Lung (tissue), 12 donors: ENCODE measurements around the gene OAS3. TPM values are rescaled to one million over a fixed set of nuclear protein-coding genes. Genes with fewer than 3 reads are reported as not detected.
"Not testable (repeated sequence)": the region's sequence is repeated elsewhere in the genome, so short reads cannot be mapped to it uniquely, and the experiment has no call there.

Experiments
- ATAC-seq: fragments of 200-7000 bp; cut with Tn5 transposase; one replicate; pipeline ENCODE4 v1.9.1; 2020; ENCODE audit warnings: moderate number of reproducible peaks; ENCODE audit not compliant: insufficient read depth, low FRiP score
- DNase-seq, 3 donors: peaks; one replicate each; pipeline ENCODE4 v3.0.0-alpha.2; 2013 to 2017
- H3K27ac ChIP-seq, 2 donors: one replicate each; pipeline ENCODE4 v1.5.1; 2013; ENCODE audit warnings: mild to moderate bottlenecking in 2 of 2, moderate library complexity in 2 of 2, control low read depth in 1 of 2, inconsistent platforms in 1 of 2, low read depth in 1 of 2, low read length in 1 of 2
- H3K27me3 ChIP-seq, 3 donors: one replicate each; pipeline ENCODE4 v1.5.1; 2013; ENCODE audit warnings: low read length in 2 of 3; ENCODE audit not compliant: control insufficient read depth in 3 of 3, insufficient read depth in 3 of 3
- H3K36me3 ChIP-seq, 4 donors: one replicate each; pipeline ENCODE4 v1.5.1; 2013; ENCODE audit warnings: low read length in 4 of 4, mild to moderate bottlenecking in 1 of 4, moderate library complexity in 1 of 4; ENCODE audit not compliant: control insufficient read depth in 4 of 4, insufficient read depth in 4 of 4
- H3K4me1 ChIP-seq, 5 donors: one replicate each; pipeline ENCODE4 v1.5.1; 2013; ENCODE audit warnings: low read length in 5 of 5, mild to moderate bottlenecking in 2 of 5, moderate library complexity in 1 of 5; ENCODE audit not compliant: control insufficient read depth in 5 of 5, insufficient read depth in 5 of 5
- H3K4me3 ChIP-seq: one replicate; pipeline ENCODE4 v1.5.1; 2013; ENCODE audit warnings: mild to moderate bottlenecking, control low read depth, moderate library complexity
- H3K9ac ChIP-seq, 2 donors: one replicate each; pipeline ENCODE4 v1.5.1; 2013; ENCODE audit warnings: low read length in 2 of 2, control low read depth in 1 of 2; ENCODE audit not compliant: insufficient read depth in 1 of 2
- H3K9me3 ChIP-seq, 4 donors: one replicate each; pipeline ENCODE4 v1.5.1; 2013; ENCODE audit warnings: low read length in 3 of 4, mild to moderate bottlenecking in 1 of 4, moderate library complexity in 1 of 4; ENCODE audit not compliant: control insufficient read depth in 4 of 4, insufficient read depth in 3 of 4
- WGBS, 2 donors: extraction: QIAGEN DNeasy Blood & Tissue Kit; methylation state at CpG; one replicate each; pipeline ENCODE4 v1.1.7; 2013; 5-methylcytosine and 5-hydroxymethylcytosine counted together
- polyA plus RNA-seq, 2 donors: library from polyadenylated mRNA; stranded (reverse); fragments of 200-250 nt; gene quantifications; one replicate each; pipeline ENCODE4 v1.2.1, GENCODE V29; 2013
- total RNA-seq, 2 donors: library from RNA; depleted of rRNA in 1 of 2; stranded (reverse); fragments of >200 nt in 1 of 2; gene quantifications; one replicate each; pipeline ENCODE4 v1.2.1, GENCODE V29; 2014 to 2021
- TF ChIP-seq, protein P1 (sequence below): IDR thresholded peaks from 2 replicates; pipeline ENCODE4 v1.5.1; 2012; ENCODE audit warnings: mild to moderate bottlenecking; ENCODE audit errors: control extremely low read depth, extremely low read depth
- donor health status: control.
- donor health status: control.
- donor health status: Bipolar disorder and iron deficiency.
- donor health status: healthy.
- donor health status: DM: yes; HTN: yes; CAD: no.

Gene OAS3
- total and polyA plus RNA-seq, 4 donors, result 5.7 to 31.9 (median 19.3) TPM

GRCh38 chr12:112947761-112948160 is 9.5 kb downstream of the OAS3 start:
- Histone ChIP-seq H3K9me3 (peaks cover 0 to 2% (median 0%) of the 10 kb centered on the region in 4 donors), H3K9ac (no peak overlapping the region), H3K27ac (no peak overlapping the region), H3K4me1 (no peaks in the 10 kb centered on the region), H3K36me3 (peaks cover 5 to 39% (median 29%) of the 10 kb centered on the region in 4 donors), H3K4me3 (no peak overlapping the region), H3K27me3 (no peaks in the 10 kb centered on the region)
- DNase-seq (no peak), ATAC-seq (no peak)
- TF ChIP-seq, protein P1, sequence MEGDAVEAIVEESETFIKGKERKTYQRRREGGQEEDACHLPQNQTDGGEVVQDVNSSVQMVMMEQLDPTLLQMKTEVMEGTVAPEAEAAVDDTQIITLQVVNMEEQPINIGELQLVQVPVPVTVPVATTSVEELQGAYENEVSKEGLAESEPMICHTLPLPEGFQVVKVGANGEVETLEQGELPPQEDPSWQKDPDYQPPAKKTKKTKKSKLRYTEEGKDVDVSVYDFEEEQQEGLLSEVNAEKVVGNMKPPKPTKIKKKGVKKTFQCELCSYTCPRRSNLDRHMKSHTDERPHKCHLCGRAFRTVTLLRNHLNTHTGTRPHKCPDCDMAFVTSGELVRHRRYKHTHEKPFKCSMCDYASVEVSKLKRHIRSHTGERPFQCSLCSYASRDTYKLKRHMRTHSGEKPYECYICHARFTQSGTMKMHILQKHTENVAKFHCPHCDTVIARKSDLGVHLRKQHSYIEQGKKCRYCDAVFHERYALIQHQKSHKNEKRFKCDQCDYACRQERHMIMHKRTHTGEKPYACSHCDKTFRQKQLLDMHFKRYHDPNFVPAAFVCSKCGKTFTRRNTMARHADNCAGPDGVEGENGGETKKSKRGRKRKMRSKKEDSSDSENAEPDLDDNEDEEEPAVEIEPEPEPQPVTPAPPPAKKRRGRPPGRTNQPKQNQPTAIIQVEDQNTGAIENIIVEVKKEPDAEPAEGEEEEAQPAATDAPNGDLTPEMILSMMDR, result no peak
- 93 to 96% methylated on average over 5 of the region's 5 CpGs for WGBS, 2 donors

GRCh38 chr12:112948806-112949205 is 10.5 kb downstream of the OAS3 start:
- H3K9ac ChIP-seq, result no peak overlapping the region
- H3K4me1 ChIP-seq, result no peaks in the 10 kb centered on the region
- no peak for ATAC-seq
- TF ChIP-seq, protein P1, result no peak
- peaks cover 0 to 2% (median 0%) of the 10 kb centered on the region in 4 donors for H3K9me3 ChIP-seq
- DNase-seq, result no peak
- H3K27ac ChIP-seq, result no peak overlapping the region
- no peaks in the 10 kb centered on the region for H3K27me3 ChIP-seq
- H3K36me3 ChIP-seq, result peaks cover 5 to 37% (median 28%) of the 10 kb centered on the region in 4 donors
- WGBS, 2 donors, result 97 to 99% methylated on average over 7 of the region's 7 CpGs
- no peak overlapping the region for H3K4me3 ChIP-seq

- Histone ChIP-seq H3K9ac (no peak overlapping the region), H3K36me3 (peaks cover 5 to 25% (median 18%) of the 10 kb centered on the region in 4 donors), H3K9me3 (no peaks in the 10 kb centered on the region), H3K27ac (no peak overlapping the region), H3K4me1 (no peaks in the 10 kb centered on the region), H3K4me3 (no peak overlapping the region), H3K27me3 (no peaks in the 10 kb centered on the region)
- no peak for ATAC-seq
- 94 to 95% methylated on average over 11 of the region's 11 CpGs for WGBS, 2 donors
- DNase-seq, result no peak
- TF ChIP-seq, protein P1, result no peak
Measured at GRCh38 chr12:112950701-112951100, 12.4 kb downstream of the OAS3 start.

- DNase-seq, H3K4me3 ChIP-seq, ATAC-seq, H3K9me3 ChIP-seq, H3K4me1 ChIP-seq, H3K27me3 ChIP-seq, H3K9ac ChIP-seq, H3K27ac ChIP-seq: not testable (repeated sequence)
- H3K36me3 ChIP-seq, result peaks cover 4 to 10% (median 6%) of the 10 kb centered on the region in 4 donors
- 95% methylated on average over 4 of the region's 4 CpGs for WGBS, 2 donors
Measured at GRCh38 chr12:112957125-112957524, 18.9 kb downstream of the OAS3 start.
